Memory B cell (primary cell): ENCODE results near the gene SLC9A6.
"Not testable (repeated sequence)": the region's sequence is repeated elsewhere in the genome, so short reads cannot be mapped to it uniquely, and the experiment has no call there.

Experiments
- ATAC-seq: fragments of 150-1000 bp; cut with Tn5 transposase; 2 replicates; pipeline ENCODE4 v1.10.0; 2021; ENCODE audit warnings: low read depth, mild to moderate bottlenecking, moderate library complexity
- DNase-seq, 2 donors: peaks; one replicate each; pipeline ENCODE4 v3.0.0; 2022; ENCODE audit warnings: low spot score in 2 of 2
- H3K27ac Mint-ChIP-seq: one replicate; pipeline ENCODE4 v1.8.0; 2022; ENCODE audit warnings: mild to moderate bottlenecking, moderate library complexity, mixed read lengths
- H3K27me3 Mint-ChIP-seq: one replicate; pipeline ENCODE4 v1.8.0; 2022; ENCODE audit warnings: mixed read lengths
- H3K36me3 Mint-ChIP-seq: one replicate; pipeline ENCODE4 v1.8.0; 2022; ENCODE audit warnings: mild to moderate bottlenecking, mixed read lengths
- H3K4me1 Mint-ChIP-seq: one replicate; pipeline ENCODE4 v1.8.0; 2022; ENCODE audit warnings: mixed read lengths
- H3K4me3 Mint-ChIP-seq: one replicate; pipeline ENCODE4 v1.8.0; 2022; ENCODE audit warnings: mild to moderate bottlenecking, moderate library complexity, mixed read lengths
- H3K9me3 Mint-ChIP-seq: one replicate; pipeline ENCODE4 v1.8.0; 2022; ENCODE audit warnings: mixed read lengths

Gene SLC9A6

DNA sequence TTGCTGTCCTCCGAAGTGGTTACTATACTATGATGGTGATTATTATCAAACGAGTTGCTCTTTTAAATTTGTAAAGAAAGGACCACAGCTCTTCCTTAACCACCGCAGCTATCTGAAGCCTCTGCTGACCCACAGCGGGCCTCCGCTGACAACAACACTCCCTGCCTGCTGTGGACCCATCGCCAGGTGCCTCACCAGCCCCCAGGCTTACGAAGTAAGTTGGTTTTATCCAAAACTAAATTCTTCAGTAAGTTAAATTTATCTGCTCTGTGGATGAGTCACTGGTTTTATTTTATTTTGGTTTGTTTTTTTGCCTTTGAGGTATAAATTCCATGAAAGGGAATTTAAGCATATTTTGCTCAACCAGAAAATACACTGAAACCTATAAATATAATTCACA, 54.7 kb downstream of the SLC9A6 start:
- DNase-seq (no peak), ATAC-seq (no peak)
- Mint-ChIP-seq H3K4me3 (no peak overlapping the region), H3K9me3 (no peaks in the 10 kb centered on the region), H3K36me3 (peaks cover 4% of the 10 kb centered on the region), H3K27me3 (no peaks in the 10 kb centered on the region), H3K4me1 (no peaks in the 10 kb centered on the region), H3K27ac (no peak overlapping the region)

DNA sequence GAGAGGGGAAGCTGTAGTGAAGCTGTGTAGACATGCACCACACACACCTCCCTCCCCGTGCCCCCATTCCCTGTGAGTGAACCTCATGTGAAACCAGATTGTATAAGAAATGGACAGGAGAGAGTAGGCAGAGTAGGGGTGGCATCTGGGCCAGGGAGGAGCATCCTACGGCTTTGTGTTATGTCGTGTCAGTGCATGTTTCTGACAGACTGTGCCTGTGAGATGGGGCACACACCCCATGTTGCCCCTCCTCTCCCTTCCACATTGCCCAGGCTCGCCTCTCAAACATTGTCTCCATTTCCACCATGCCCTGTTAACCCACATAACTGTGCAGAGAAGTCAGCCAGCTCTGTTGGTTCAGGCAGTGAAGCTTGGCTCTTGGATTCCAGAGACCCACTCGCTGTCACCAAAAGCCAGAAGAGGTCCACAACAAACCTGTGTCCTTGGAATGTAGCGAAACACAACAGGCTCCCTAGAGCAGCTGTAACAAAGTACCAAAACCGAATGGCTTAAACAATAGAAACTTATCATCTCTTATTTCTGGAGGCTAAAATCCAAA, 56.1 kb downstream of the SLC9A6 start:
- Mint-ChIP-seq H3K27ac (no peak overlapping the region), H3K27me3 (no peaks in the 10 kb centered on the region), H3K9me3 (no peaks in the 10 kb centered on the region), H3K4me1 (no peaks in the 10 kb centered on the region), H3K4me3 (no peak overlapping the region), H3K36me3 (peaks cover 4% of the 10 kb centered on the region)
- DNase-seq (no peak), ATAC-seq (no peak)

DNA sequence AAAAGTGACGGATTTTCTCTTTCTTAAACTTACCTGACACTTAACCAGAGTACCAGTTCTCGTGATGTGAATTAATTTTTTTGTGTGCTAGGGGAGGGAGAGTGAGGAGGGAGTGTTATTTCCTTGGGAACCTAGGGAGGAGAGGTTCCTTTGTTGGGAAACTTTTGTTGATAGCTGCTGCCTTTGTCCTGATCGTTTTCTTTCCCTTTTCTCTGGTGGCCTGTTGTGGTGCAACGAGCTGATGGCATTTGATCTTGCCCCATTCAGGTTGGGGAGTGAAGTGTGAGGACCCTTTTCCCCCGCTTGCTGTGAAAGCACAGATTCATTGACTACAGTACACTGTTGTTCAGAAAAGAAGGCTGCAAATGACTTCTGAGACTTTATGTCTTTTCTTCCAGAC, 59.8 kb downstream of the SLC9A6 start:
- Mint-ChIP-seq H3K4me3 (no peak overlapping the region), H3K36me3 (peaks cover 4% of the 10 kb centered on the region), H3K27ac (no peak overlapping the region), H3K9me3 (no peaks in the 10 kb centered on the region), H3K27me3 (no peaks in the 10 kb centered on the region), H3K4me1 (no peaks in the 10 kb centered on the region)
- DNase-seq, result no peak
- no peak for ATAC-seq

DNA sequence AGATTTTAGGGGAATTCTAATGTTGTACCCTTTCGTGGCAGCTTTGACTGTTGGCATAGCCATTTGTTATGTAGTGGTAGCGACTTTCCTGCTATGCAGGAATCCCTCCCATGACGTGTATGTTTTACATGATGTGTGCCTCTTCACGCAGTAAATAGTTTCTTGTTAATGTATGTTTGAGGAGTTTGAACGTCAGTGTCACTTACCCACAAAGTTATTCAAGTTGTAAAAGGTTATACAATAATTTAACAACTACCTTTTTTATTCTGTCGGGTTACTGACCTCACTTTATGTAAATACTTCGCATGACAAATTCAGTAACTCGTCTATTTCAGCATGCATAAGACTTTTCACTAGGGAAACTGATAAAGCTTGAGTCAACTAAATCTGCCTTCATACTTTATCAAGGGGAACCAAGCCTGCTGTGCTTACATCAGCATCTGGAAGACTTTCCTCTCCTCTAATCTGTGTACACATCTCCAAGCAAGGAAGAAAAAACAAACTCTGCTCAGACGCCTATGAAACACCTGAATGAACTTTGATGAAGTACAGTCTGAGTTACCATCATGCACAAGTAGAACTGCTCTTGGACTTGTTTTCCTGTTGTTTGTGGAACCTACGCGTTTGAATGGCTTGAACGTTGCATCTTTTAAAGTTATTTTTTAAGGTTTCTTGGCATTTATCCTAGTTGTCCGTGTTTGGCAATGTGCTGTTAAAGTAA, 61.2 kb downstream of the SLC9A6 start:
- no peak overlapping the region for H3K27ac Mint-ChIP-seq
- DNase-seq (no peak), ATAC-seq (no peak)
- H3K27me3 Mint-ChIP-seq, result no peaks in the 10 kb centered on the region
- no peak overlapping the region for H3K4me3 Mint-ChIP-seq
- no peaks in the 10 kb centered on the region for H3K4me1 Mint-ChIP-seq
- H3K9me3 Mint-ChIP-seq, result no peaks in the 10 kb centered on the region
- H3K36me3 Mint-ChIP-seq, result peaks cover 4% of the 10 kb centered on the region

DNA sequence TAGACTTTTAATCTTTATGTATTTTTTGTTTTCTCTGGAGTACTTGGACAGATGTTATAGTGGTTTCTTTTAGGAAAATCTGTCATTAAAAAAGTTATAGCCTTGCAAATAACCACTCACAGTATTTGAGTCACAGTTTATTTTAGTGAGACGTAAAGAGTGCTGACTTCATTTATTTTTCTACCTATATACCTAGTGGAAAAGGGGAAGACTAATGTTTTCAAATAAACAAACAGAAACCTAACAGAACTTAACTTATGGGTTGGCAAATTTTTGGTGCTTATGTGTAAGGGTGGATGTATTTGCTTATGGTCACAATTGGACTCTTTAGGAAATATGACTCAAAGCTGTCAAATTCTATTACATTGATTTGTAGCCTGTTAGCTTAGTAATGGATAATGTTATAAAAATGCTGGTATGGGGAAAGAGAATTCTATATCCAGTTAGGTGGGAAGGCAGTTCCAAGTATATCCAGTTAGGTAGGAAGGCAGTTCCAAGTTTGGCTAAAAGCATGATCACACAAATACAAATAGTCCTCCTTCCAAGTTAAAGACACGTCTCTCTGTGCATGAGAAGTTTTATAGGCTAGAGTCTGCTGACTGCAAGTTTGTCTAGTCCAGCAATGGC, 61.9 kb downstream of the SLC9A6 start:
- DNase-seq, result no peak
- no peak overlapping the region for H3K27ac Mint-ChIP-seq

DNA sequence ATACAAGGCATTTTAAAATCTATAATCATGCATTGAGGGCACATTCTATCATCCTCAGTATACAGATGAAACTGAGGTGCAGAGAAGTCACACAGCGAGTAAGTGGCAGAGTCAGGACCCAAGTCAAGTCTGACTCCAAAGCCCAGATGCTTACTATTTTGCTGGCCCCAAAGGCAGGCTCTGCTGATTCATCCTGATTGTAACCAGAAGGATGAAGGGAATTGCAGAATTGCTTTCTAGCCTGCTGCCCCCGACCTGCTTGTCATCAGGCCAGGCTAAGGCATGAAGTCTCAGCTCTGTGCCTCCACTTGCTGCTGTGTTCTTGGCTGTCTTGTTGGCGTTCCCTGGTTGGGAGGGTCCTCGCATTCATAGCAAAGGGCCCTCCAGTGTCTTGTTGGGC, 62.7 kb downstream of the SLC9A6 start:
- Mint-ChIP-seq H3K36me3 (peaks cover 2% of the 10 kb centered on the region), H3K9me3 (no peaks in the 10 kb centered on the region), H3K4me3 (no peak overlapping the region), H3K27me3 (no peaks in the 10 kb centered on the region), H3K4me1 (no peaks in the 10 kb centered on the region), H3K27ac (no peak overlapping the region)
- no peak for ATAC-seq
- DNase-seq, result no peak

More for the DNA sequence above, 61.9 kb downstream of the SLC9A6 start:
- Mint-ChIP-seq H3K4me3 (no peak overlapping the region), H3K27me3 (no peaks in the 10 kb centered on the region), H3K4me1 (no peaks in the 10 kb centered on the region), H3K9me3 (no peaks in the 10 kb centered on the region), H3K36me3 (peaks cover 2% of the 10 kb centered on the region)
- ATAC-seq, result no peak

DNA sequence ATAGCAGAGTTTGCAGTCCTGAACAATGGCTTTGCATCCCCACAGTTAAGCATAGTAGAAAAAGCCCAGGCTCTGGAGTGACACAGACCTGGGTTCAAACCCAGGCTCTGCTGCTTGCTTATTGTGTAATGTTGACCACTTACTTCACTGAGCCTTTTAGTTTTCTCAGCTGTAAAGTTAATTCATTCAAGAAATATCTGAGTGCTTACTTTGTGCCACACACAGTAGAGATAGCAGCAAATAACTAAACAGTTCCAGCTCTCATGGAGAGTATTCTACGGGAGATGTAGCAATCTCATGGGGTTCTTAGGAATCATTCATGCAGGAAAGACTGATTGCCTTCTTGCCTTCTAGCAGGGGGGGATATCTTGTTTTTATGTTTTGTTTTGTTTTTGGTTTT, 63.2 kb downstream of the SLC9A6 start:
- Mint-ChIP-seq H3K4me3 (no peak overlapping the region), H3K4me1 (no peaks in the 10 kb centered on the region), H3K27me3 (no peaks in the 10 kb centered on the region), H3K36me3 (peaks cover 2% of the 10 kb centered on the region), H3K27ac (no peak overlapping the region), H3K9me3 (no peaks in the 10 kb centered on the region)
- DNase-seq (no peak), ATAC-seq (no peak)

DNA sequence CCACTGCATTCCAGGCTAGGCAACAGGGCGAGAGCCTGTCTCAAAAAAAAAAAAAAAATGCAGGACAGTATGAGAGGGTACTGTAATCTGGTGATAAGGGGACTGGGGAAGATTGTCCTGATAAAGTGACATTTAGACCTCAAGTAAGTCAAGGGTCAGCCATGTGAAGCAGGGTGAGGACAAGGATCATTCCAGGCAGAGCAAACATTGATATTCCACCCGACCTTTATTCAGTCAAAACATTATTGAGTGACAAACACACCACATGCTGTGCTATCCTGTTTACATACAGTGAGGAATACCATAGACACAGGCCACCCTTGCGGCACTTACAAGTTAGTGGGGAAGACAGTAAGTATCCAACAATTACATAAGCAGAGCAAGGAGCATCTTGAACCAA, 64.4 kb downstream of the SLC9A6 start:
- no peak for ATAC-seq
- Mint-ChIP-seq H3K27ac (no peak overlapping the region), H3K9me3 (no peaks in the 10 kb centered on the region), H3K4me3 (no peak overlapping the region), H3K4me1 (no peaks in the 10 kb centered on the region), H3K27me3 (peaks cover under 1% of the 10 kb centered on the region), H3K36me3 (no peaks in the 10 kb centered on the region)
- DNase-seq, result no peak

DNA sequence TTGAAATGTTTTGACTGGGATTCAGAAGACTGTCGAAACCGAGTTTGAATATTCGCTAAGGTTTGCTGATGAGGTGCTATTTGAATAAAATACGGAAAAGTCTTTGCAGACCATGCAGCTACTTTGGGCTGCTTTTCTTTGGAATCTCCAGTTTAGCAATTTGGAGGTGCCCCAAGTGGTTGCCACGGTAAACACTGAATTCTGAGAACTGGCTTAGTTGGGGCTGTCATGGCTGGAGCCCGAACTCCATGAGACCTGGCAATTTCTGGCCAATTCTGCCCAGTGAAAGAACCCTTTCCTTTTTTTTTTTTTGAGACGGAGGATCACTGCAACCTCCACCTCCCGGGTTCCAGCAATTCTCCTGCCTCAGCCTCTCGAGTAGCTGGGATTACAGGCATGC, 65.6 kb downstream of the SLC9A6 start:
- ATAC-seq, result not testable (repeated sequence)

DNA sequence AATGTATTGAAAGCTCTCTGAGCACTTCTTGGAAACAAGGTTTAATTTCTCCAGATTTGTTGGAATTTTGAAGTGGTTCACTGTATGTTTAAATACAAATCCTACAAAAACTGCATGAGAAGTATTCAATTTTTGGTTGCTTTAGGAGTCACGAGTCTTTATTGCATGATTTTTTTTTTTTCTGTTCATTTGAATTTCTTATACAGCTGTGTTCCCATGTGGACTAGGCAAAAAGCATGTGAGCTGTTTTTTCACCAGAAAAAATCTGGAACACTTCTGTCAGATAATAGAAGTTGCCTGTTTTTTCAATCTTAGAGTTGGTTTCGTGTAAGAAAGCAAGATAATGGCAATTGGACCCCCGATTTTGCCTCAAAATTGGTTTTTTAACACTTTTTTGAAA, 66.4 kb downstream of the SLC9A6 start:
- no peaks in the 10 kb centered on the region for H3K36me3 Mint-ChIP-seq
- H3K27me3 Mint-ChIP-seq, result peaks cover 4% of the 10 kb centered on the region
- DNase-seq (no peak), ATAC-seq (no peak)
- H3K27ac Mint-ChIP-seq, result no peak overlapping the region
- no peaks in the 10 kb centered on the region for H3K4me1 Mint-ChIP-seq
- no peaks in the 10 kb centered on the region for H3K9me3 Mint-ChIP-seq
- no peak overlapping the region for H3K4me3 Mint-ChIP-seq

More for the DNA sequence above, 65.6 kb downstream of the SLC9A6 start:
- H3K4me1 Mint-ChIP-seq, H3K27ac Mint-ChIP-seq, H3K36me3 Mint-ChIP-seq, DNase-seq, H3K9me3 Mint-ChIP-seq, H3K27me3 Mint-ChIP-seq, H3K4me3 Mint-ChIP-seq: not testable (repeated sequence)

DNA sequence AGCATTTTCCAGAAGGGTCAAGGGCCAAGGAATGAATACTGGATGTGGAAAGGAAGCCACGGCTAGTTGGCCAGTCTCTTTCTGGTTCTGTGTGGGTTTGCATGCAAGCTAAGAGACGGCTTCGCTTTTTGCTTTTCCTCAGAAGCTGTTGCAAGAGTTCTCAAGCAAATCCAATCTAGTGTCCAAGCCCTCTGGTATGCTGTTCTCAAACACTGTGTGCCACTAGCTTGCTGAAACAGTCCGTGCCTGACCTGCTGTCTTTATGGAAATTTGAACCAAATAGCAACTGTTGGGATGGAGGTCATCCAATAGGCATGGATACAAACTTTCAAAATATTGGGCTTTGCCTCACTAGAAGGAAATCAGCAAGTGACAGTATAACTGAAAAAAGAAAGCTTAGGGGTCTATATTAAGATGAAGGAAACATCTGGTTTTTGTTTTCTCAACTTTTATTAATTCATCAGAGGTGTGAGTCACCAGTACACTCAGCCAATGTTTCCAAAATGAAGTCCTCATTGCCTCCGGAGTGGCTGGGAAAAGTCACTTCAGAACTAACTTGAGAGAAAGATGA, 70.5 kb downstream of the SLC9A6 start:
- Mint-ChIP-seq H3K4me3 (no peak overlapping the region), H3K9me3 (no peaks in the 10 kb centered on the region), H3K27me3 (peaks cover 4% of the 10 kb centered on the region), H3K27ac (no peak overlapping the region), H3K36me3 (no peaks in the 10 kb centered on the region), H3K4me1 (no peaks in the 10 kb centered on the region)
- no peak for ATAC-seq
- DNase-seq, result no peak

DNA sequence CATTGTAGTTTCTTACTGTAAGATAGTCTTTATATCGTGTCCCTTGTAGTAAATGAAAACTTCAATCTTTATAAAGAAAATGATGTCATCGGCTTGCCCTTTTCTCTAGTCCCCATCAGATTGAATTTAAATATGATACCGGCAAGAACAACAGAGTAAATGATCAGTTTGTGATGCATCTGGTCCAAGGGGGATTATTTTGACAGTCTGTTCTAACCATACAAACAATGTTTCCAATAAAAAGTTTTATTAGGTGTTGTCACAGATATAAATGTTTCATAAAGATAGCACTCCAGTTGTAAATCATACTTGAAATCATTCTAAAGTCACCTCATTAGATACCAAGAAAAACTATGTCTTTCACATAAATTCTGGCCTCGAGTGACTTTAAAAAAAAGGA, 72.3 kb downstream of the SLC9A6 start:
- ATAC-seq, result no peak
- H3K27me3 Mint-ChIP-seq, result peaks cover 4% of the 10 kb centered on the region
- DNase-seq, result no peak
- H3K4me1 Mint-ChIP-seq, result no peaks in the 10 kb centered on the region
- H3K9me3 Mint-ChIP-seq, result no peaks in the 10 kb centered on the region
- H3K36me3 Mint-ChIP-seq, result no peaks in the 10 kb centered on the region
- no peak overlapping the region for H3K27ac Mint-ChIP-seq
- H3K4me3 Mint-ChIP-seq, result no peak overlapping the region

DNA sequence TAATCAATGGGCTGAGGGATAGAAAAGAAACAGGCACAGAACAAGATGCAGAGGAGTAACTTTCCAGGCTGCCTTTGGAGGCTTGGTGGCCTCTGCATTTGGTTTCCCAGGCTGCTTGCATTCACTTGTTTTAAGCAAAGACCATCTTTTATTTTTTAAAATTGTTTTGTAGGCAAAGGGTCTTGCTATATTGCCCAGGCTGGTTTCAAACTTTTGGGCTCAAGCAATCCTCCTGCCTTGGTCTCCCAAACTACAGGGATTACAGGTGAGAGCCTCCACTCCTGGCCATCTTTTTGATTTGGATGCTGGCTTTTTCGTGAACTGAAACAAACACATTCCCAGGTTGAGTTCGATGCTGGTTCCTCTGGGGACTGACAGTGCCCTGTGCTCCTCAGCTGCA, 74.1 kb downstream of the SLC9A6 start:
- no peak for ATAC-seq
- H3K27ac Mint-ChIP-seq, result no peak overlapping the region
- no peaks in the 10 kb centered on the region for H3K4me1 Mint-ChIP-seq
- H3K9me3 Mint-ChIP-seq, result no peaks in the 10 kb centered on the region
- no peaks in the 10 kb centered on the region for H3K36me3 Mint-ChIP-seq
- H3K4me3 Mint-ChIP-seq, result no peak overlapping the region
- H3K27me3 Mint-ChIP-seq, result peaks cover 6% of the 10 kb centered on the region
- DNase-seq, result no peak

DNA sequence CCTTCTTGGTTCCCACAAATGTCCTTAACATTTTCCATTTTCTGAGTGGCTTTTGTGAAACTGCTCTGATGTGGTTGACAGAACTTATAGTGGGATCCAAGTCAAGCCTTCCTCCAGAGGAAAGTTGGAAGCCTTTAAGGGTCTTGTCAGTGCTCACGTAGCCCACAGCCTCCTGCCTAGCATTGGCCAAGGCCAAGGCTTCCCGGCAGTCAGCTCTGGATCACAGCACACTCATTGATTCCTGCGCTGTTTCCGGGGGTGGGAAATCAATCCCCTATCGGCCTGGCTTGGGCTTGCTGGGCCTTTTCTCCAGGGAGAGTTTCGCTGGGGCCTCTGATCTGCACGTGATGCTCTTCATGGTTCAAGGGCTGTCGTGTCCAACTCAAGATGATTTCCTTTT, 76.1 kb downstream of the SLC9A6 start:
- DNase-seq (no peak), ATAC-seq (no peak)
- Mint-ChIP-seq H3K27ac (no peak overlapping the region), H3K9me3 (no peaks in the 10 kb centered on the region), H3K27me3 (peaks cover 2% of the 10 kb centered on the region), H3K36me3 (no peaks in the 10 kb centered on the region), H3K4me1 (no peaks in the 10 kb centered on the region), H3K4me3 (no peak overlapping the region)
